Cardiac septum (tissue), 1 donor: Measurements from ENCODE around the gene SPATA31E1. TPM values are rescaled to one million over a fixed set of nuclear protein-coding genes. Genes with fewer than 3 reads are reported as not detected.
A peak's percentile ranks its signal among the peaks of the same experiment; 100 is the strongest.

ENCODE experiments used
- DNase-seq: peaks from one replicate; pipeline ENCODE4 v3.0.0-alpha.2; 2020; ENCODE audit warnings: low spot score
- intact Hi-C: fragments of 100-400 bp; cut with DNase I; formaldehyde crosslinking; loops from one replicate; pipeline ENCODE4 v1.14.0; 2022
- total RNA-seq: library from RNA; stranded (reverse); fragmentation: NEBNext Ultra II Directional; extraction: Animal tissue kit (Norgen Biotek cat#: 25700); gene quantifications from one replicate; pipeline ENCODE4 v1.2.1, GENCODE V29; 2021
- donor health status: DM: no; HTN: no; CAD: no.

SPATA31E1 gene
- total RNA-seq, 1 donor from 2014 or later = not detected

GRCh38 chr9:87861332-87861731 lies 21.3 kb upstream of the SPATA31E1 start:
- intact Hi-C loops = no loop called here
- DNase-seq = no peak

GRCh38 chr9:87862536-87863268 lies 20.0 kb upstream of the SPATA31E1 start:
- intact Hi-C loops = no loop called here
- no peak for DNase-seq

GRCh38 chr9:87863882-87864465 lies 18.7 kb upstream of the SPATA31E1 start:
- intact Hi-C loops = no loop called here
- no peak for DNase-seq

GRCh38 chr9:87864915-87865314 lies 17.8 kb upstream of the SPATA31E1 start:
- no peak for DNase-seq
- intact Hi-C loops = no loop called here

- intact Hi-C loops = no loop called here
- DNase-seq = no peak
These were observed 17.1 kb upstream of the SPATA31E1 start for GRCh38 chr9:87865626-87866025.

- intact Hi-C loops = no loop called here
- DNase-seq = no peak
These were observed 15.3 kb upstream of the SPATA31E1 start for GRCh38 chr9:87867391-87867790.

- no peak for DNase-seq
- intact Hi-C loops = no loop called here
These were observed 14.5 kb upstream of the SPATA31E1 start for GRCh38 chr9:87868175-87868574.

GRCh38 chr9:87868635-87869034 lies 14.0 kb upstream of the SPATA31E1 start:
- intact Hi-C loops = no loop called here
- DNase-seq = no peak

GRCh38 chr9:87869082-87869481 lies 13.6 kb upstream of the SPATA31E1 start:
- intact Hi-C loops = no loop called here
- DNase-seq = no peak

GRCh38 chr9:87871425-87872078 lies 11.1 kb upstream of the SPATA31E1 start:
- intact Hi-C loops = no loop called here
- DNase-seq = no peak

GRCh38 chr9:87872079-87872624 lies 10.5 kb upstream of the SPATA31E1 start:
- DNase-seq = no peak
- intact Hi-C loops = no loop called here

- intact Hi-C loops = no loop called here
- no peak for DNase-seq
These were observed 8.9 kb upstream of the SPATA31E1 start for GRCh38 chr9:87873607-87874303.

GRCh38 chr9:87874304-87874623 lies 8.4 kb upstream of the SPATA31E1 start:
- no peak for DNase-seq
- intact Hi-C loops = no loop called here

- DNase-seq = no peak
- intact Hi-C loops = no loop called here
These were observed 7.6 kb upstream of the SPATA31E1 start for GRCh38 chr9:87875060-87875459.

- intact Hi-C loops = no loop called here
- DNase-seq = no peak
These were observed 6.7 kb upstream of the SPATA31E1 start for GRCh38 chr9:87875831-87876545.

GRCh38 chr9:87876708-87877107 lies 6.0 kb upstream of the SPATA31E1 start:
- DNase-seq = peak; percentile 50
- intact Hi-C loops = no loop called here

GRCh38 chr9:87878989-87879511 lies 3.6 kb upstream of the SPATA31E1 start:
- intact Hi-C loops = no loop called here
- no peak for DNase-seq

GRCh38 chr9:87880116-87880515 lies 2.6 kb upstream of the SPATA31E1 start:
- intact Hi-C loops = no loop called here
- no peak for DNase-seq

- no peak for DNase-seq
- intact Hi-C loops = no loop called here
These were observed 2.0 kb upstream of the SPATA31E1 start for GRCh38 chr9:87880683-87881082.
